H1 (cell line): ENCODE results near the gene HPN. TPM values are rescaled to one million over a fixed set of nuclear protein-coding genes. Genes with fewer than 3 reads are reported as not detected.

Source experiments
- CTCF ChIA-PET: fragments of 300-600 bp; sonication (Branson Sonifier 250); formaldehyde crosslinking; loops from one replicate; lab custom pipeline; 2021; ENCODE audit not compliant: partially characterized antibody; lab: Charles Lee
- POLR2A ChIA-PET: fragments of 300-600 bp; sonication (Branson Sonifier 250); formaldehyde crosslinking; loops from one replicate; lab custom pipeline; 2021; ENCODE audit warnings: inconsistent platforms; ENCODE audit not compliant: partially characterized antibody; lab: Charles Lee
- DNase-seq, 2 experiments: peaks; one replicate each; pipeline versions ENCODE4 v3.0.0 to v3.0.0-alpha.2; 2010 to 2022; ENCODE audit warnings: low spot score in 2 of 2, low read depth in 1 of 2, mixed read lengths in 1 of 2
- FAIRE-seq: peaks from 2 replicates; lab custom pipeline; 2011; peaks lifted over from hg19 to GRCh38; lab: Jason Lieb, UNC
- H2AFZ ChIP-seq: 2 replicates; pipeline ENCODE4 v1.8.1; 2012; ENCODE audit warnings: low read length, inconsistent platforms
- H2AK5ac ChIP-seq: 2 replicates; pipeline ENCODE4 v1.6.1; 2013; ENCODE audit warnings: low read depth, low read length
- H2BK120ac ChIP-seq: replicated peaks from 2 replicates; pipeline ENCODE3; 2013; ENCODE audit warnings: low read depth, low read length, inconsistent platforms
- H2BK12ac ChIP-seq: 2 replicates; pipeline ENCODE4 v1.6.1; 2013; ENCODE audit warnings: low read depth, low read length
- H2BK15ac ChIP-seq: 2 replicates; pipeline ENCODE4 v1.6.1; 2013; ENCODE audit warnings: low read length
- H2BK20ac ChIP-seq: 2 replicates; pipeline ENCODE4 v1.6.1; 2013; ENCODE audit warnings: low read length
- H2BK5ac ChIP-seq: 2 replicates; pipeline ENCODE4 v1.6.1; 2013; ENCODE audit warnings: low read depth, low read length
- H3K14ac ChIP-seq: 2 replicates; pipeline ENCODE4 v1.6.1; 2013; ENCODE audit warnings: inconsistent platforms; ENCODE audit not compliant: insufficient read length
- H3K18ac ChIP-seq: 2 replicates; pipeline ENCODE4 v1.6.1; 2013; ENCODE audit warnings: low read length; ENCODE audit errors: extremely low read depth
- H3K23ac ChIP-seq: 2 replicates; pipeline ENCODE4 v1.6.1; 2013; ENCODE audit warnings: inconsistent platforms; ENCODE audit not compliant: insufficient read length
- H3K23me2 ChIP-seq: 2 replicates; pipeline ENCODE4 v1.6.1; 2013; ENCODE audit warnings: low read depth, low read length
- H3K27ac ChIP-seq: 2 replicates; pipeline ENCODE4 v1.6.1; 2011; ENCODE audit warnings: low read depth, low read length, inconsistent platforms
- H3K27me3 ChIP-seq, 4 experiments: replicated peaks in 1 of 4; 1 replicate in 1 of 4; 2 replicates in 3 of 4; pipeline versions ENCODE4 v1.6.1 to v1.8.1; 2011 to 2013; ENCODE audit warnings: low read length in 3 of 4, mild to moderate bottlenecking in 3 of 4, inconsistent platforms in 2 of 4, mixed read lengths in 2 of 4, moderate library complexity in 1 of 4; ENCODE audit not compliant: control insufficient read depth in 3 of 4, insufficient read depth in 3 of 4; ENCODE audit errors: extremely low read depth in 1 of 4
- H3K36me3 ChIP-seq, 4 experiments: 2 replicates each; pipeline versions ENCODE4 v1.6.1 to v1.8.1; 2011 to 2013; ENCODE audit warnings: mild to moderate bottlenecking in 4 of 4, low read length in 3 of 4, moderate library complexity in 2 of 4, control low read depth in 1 of 4, inconsistent platforms in 1 of 4; ENCODE audit not compliant: insufficient read depth in 4 of 4, control insufficient read depth in 2 of 4
- H3K4ac ChIP-seq: replicated peaks from 2 replicates; pipeline ENCODE3; 2013; ENCODE audit warnings: low read length, low read depth, mixed read lengths, inconsistent platforms; ENCODE audit not compliant: insufficient read length
- H3K4me1 ChIP-seq, 4 experiments: replicated peaks in 1 of 4; 1 replicate in 1 of 4; 2 replicates in 3 of 4; pipeline versions ENCODE4 v1.6.1 to v1.8.1; 2011 to 2013; ENCODE audit warnings: low read length in 3 of 4, inconsistent platforms in 2 of 4, mixed read lengths in 1 of 4; ENCODE audit not compliant: insufficient read depth in 4 of 4, control insufficient read depth in 3 of 4
- H3K4me2 ChIP-seq, 2 experiments: 2 replicates each; pipeline versions ENCODE4 v1.6.1 to v1.8.1; 2011 to 2013; ENCODE audit warnings: low read depth in 2 of 2, low read length in 2 of 2, control low read depth in 1 of 2, inconsistent platforms in 1 of 2, mild to moderate bottlenecking in 1 of 2; ENCODE audit not compliant: insufficient read depth in 1 of 2
- H3K4me3 ChIP-seq, 4 experiments: fragments of 200-600, 300-600 bp in 1 of 4; sonication (generic), shearing (Covaris generic), sonication (Bioruptor Twin) in 1 of 4; 2 replicates each; pipeline versions ENCODE4 v1.5.1 to v1.8.1; 2011 to 2016; ENCODE audit warnings: low read length in 4 of 4, low read depth in 3 of 4, control low read depth in 2 of 4, inconsistent platforms in 2 of 4, mild to moderate bottlenecking in 2 of 4, mixed read lengths in 1 of 4, moderate library complexity in 1 of 4; ENCODE audit not compliant: insufficient read depth in 2 of 4; ENCODE audit errors: extremely low read depth in 1 of 4
- H3K56ac ChIP-seq: replicated peaks from 2 replicates; pipeline ENCODE3; 2013; ENCODE audit warnings: low read depth, mild to moderate bottlenecking, mixed read lengths, low read length, inconsistent platforms; ENCODE audit not compliant: insufficient read length
- H3K79me1 ChIP-seq: 2 replicates; pipeline ENCODE4 v1.6.1; 2013; ENCODE audit warnings: low read depth, low read length, control low read depth
- H3K79me2 ChIP-seq, 2 experiments: 2 replicates each; pipeline versions ENCODE4 v1.6.1 to v1.8.1; 2012 to 2013; ENCODE audit warnings: low read length in 2 of 2, mild to moderate bottlenecking in 2 of 2, inconsistent platforms in 1 of 2; ENCODE audit not compliant: insufficient read depth in 2 of 2, control insufficient read depth in 1 of 2
- H3K9ac ChIP-seq, 4 experiments: replicated peaks in 1 of 4; 1 replicate in 1 of 4; 2 replicates in 3 of 4; pipeline versions ENCODE4 v1.6.1 to v1.8.1; 2011 to 2013; ENCODE audit warnings: low read depth in 3 of 4, low read length in 3 of 4, control low read depth in 2 of 4, mild to moderate bottlenecking in 2 of 4, moderate library complexity in 2 of 4, inconsistent platforms in 1 of 4; ENCODE audit errors: extremely low read depth in 1 of 4
- H3K9me3 ChIP-seq, 2 experiments: 2 replicates each; pipeline versions ENCODE4 v1.6.1 to v1.8.1; 2012 to 2013; ENCODE audit warnings: mild to moderate bottlenecking in 2 of 2, moderate library complexity in 2 of 2, control low read depth in 1 of 2, inconsistent platforms in 1 of 2, low read depth in 1 of 2, low read length in 1 of 2, mixed read lengths in 1 of 2; ENCODE audit not compliant: insufficient read depth in 2 of 2
- H4K20me1 ChIP-seq, 2 experiments: replicated peaks in 1 of 2; 2 replicates each; pipeline versions ENCODE3 to v1.8.1; 2011 to 2013; ENCODE audit warnings: inconsistent platforms in 2 of 2, low read length in 2 of 2, mild to moderate bottlenecking in 1 of 2; ENCODE audit not compliant: insufficient read depth in 2 of 2, control insufficient read depth in 1 of 2
- H4K5ac ChIP-seq: 2 replicates; pipeline ENCODE4 v1.6.1; 2013; ENCODE audit warnings: low read length, low read depth, mixed read lengths, inconsistent platforms; ENCODE audit not compliant: insufficient read length
- H4K8ac ChIP-seq: 2 replicates; pipeline ENCODE4 v1.8.0; 2013; ENCODE audit warnings: mild to moderate bottlenecking, moderate library complexity, low read length, inconsistent platforms; ENCODE audit not compliant: insufficient read depth; ENCODE audit errors: extremely low read depth
- H4K91ac ChIP-seq: replicated peaks from 2 replicates; pipeline ENCODE3; 2013; ENCODE audit warnings: low read length, mixed read lengths, inconsistent platforms; ENCODE audit not compliant: insufficient read length
- BCL11A ChIP-seq, 2 experiments: IDR thresholded peaks; one replicate each; pipeline ENCODE4 v1.6.1; 2011; ENCODE audit warnings: low read depth in 2 of 2, low read length in 2 of 2, mild to moderate bottlenecking in 2 of 2
- CEBPB ChIP-seq: IDR thresholded peaks from 2 replicates; pipeline ENCODE4 v1.6.1; 2012; ENCODE audit warnings: low read depth, low read length
- HDAC2 ChIP-seq, 2 experiments: fragments of 300-600 bp in 1 of 2; sonication (generic) in 1 of 2; IDR thresholded peaks; 2 replicates each; pipeline ENCODE4 v1.6.1; 2011 to 2012; ENCODE audit warnings: low read depth in 2 of 2, low read length in 2 of 2, mild to moderate bottlenecking in 2 of 2, moderate library complexity in 2 of 2, borderline replicate concordance in 1 of 2, inconsistent platforms in 1 of 2
- NRF1 ChIP-seq: IDR thresholded peaks from 2 replicates; pipeline ENCODE4 v1.6.1; 2011; ENCODE audit warnings: mild to moderate bottlenecking, low read depth, low read length, improper control_type of control experiment
- RBBP5 ChIP-seq: IDR thresholded peaks from 2 replicates; pipeline ENCODE4 v1.7.1; 2012; ENCODE audit warnings: low read depth, mild to moderate bottlenecking, inconsistent platforms, low read length, moderate library complexity, borderline replicate concordance
- RFX5 ChIP-seq: IDR thresholded peaks from 2 replicates; pipeline ENCODE4 v1.6.1; 2011; ENCODE audit warnings: low read depth, low read length, improper control_type of control experiment, borderline replicate concordance
- RXRA ChIP-seq: IDR thresholded peaks from 2 replicates; pipeline ENCODE4 v1.6.1; 2011; ENCODE audit warnings: low read depth, mild to moderate bottlenecking, low read length, moderate library complexity; ENCODE audit not compliant: insufficient read depth
- WGBS, 2 experiments: shearing (Covaris generic) in 1 of 2; methylation state at CpG; one replicate each; pipeline versions ENCODE4 v1.1.6 to v1.1.7; 2013 to 2015; ENCODE audit warnings: low lambda C conversion rate in 2 of 2, mixed read lengths in 2 of 2, inconsistent platforms in 1 of 2, low coverage in 1 of 2, missing lambda C conversion rate in 1 of 2; ENCODE audit not compliant: insufficient replicate concordance in 2 of 2, insufficient coverage in 1 of 2, insufficient read length in 1 of 2; ENCODE audit errors: extremely low coverage in 1 of 2, missing lambda C conversion rate in 1 of 2; 5-methylcytosine and 5-hydroxymethylcytosine counted together
- polyA plus RNA-seq, 7 experiments: library from polyadenylated mRNA; depleted of rRNA in 3 of 7; stranded (reverse) in 5 of 7; unstranded in 2 of 7; fragments of >200 nt in 5 of 7; fragments of 200-250 nt in 2 of 7; gene quantifications; 1 replicate in 5 of 7; 2 replicates in 1 of 7; 4 replicates in 1 of 7; pipeline versions ENCODE4 v1.2.1 to v1.2.3, GENCODE V29; 2011 to 2013; ENCODE audit warnings: missing spikeins in 2 of 7, mixed read lengths in 2 of 7
- total RNA-seq: library from RNA; stranded (reverse); fragmentation: NEBNext Ultra II Directional; extraction: Animal tissue kit (Norgen Biotek cat#: 25700); gene quantifications from 2 replicates; pipeline ENCODE4 v1.2.1, GENCODE V29; 2021

Gene HPN
- total and polyA plus RNA-seq, 2 of the 8 experiments (the other 6 are each of a cell fraction or from before 2014, with no cell fraction given): 14.7 to 33.7 TPM

DNA sequence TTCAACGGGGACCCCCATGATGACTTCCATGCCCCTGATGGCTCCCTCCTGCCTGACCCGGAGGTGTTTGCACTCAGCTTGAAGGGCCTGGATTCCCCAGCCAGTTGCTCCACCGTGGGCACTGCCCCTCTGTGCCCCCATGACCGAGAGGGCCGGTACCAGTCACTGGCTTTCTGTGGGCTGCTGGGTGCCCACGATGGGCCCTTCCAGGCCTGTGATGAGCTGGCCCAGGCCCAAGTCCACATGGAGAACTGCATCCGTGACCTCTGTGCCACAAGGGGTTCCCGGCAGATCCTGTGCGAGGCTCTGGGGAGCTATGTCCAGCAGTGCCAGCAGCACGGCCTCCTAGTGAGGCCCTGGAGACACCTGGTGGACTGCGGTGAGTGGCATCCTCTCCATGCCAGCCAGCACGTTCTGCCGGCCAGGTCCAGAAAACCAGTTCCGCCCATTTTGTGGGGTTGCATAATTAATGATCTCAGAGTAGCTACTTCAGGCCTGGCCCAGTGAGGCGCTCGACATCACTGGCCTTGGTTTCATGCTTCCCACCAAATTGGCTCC is 39.2 kb downstream of the HPN start:
- Histone ChIP-seq H3K56ac (no peak overlapping the region), H2BK15ac (peak overlapping the region; percentile 72; the same call in 1 of the 2 replicates), H3K23me2 (no peaks in the 10 kb centered on the region; the same call in 1 of the 2 replicates), H3K4me2 (no peak overlapping the region), H3K18ac (no peak overlapping the region), H3K9me3 (no peaks in the 10 kb centered on the region; a peak in 1 of 4 replicates), H2AK5ac (no peak overlapping the region), H4K8ac (no peak overlapping the region)
- ChIA-PET POLR2A (interaction anchor here (0.6 to 1.5 kb wide), 4 partner anchors 12 to 1753 kb away, joined by 3 to 4 read pairs (median 3); no protein-coding TSS in a partner anchor), CTCF (interaction anchor here (0.8 to 4.4 kb wide), 11 partner anchors 8 to 107 kb away, joined by 3 to 34 read pairs (median 4); partner anchors contain the start of genes FXYD3, FXYD5 and LGI4)
- TF ChIP-seq NRF1 (no peak), HDAC2 (IDR thresholded peaks at IDR 0.05; ENCODE audit: borderline replicate concordance in 1 of 2, low read depth in 2 of 2, low read length in 2 of 2) (no peak), RXRA (no peak), RFX5 (no peak), BCL11A (IDR thresholded peaks at IDR 0.05; ENCODE audit: low read depth in 2 of 2, low read length in 2 of 2) (no peak), RBBP5 (no peak), CEBPB (no peak)
- TF ChIP-seq, all 59 proteins: peak for 0
- Histone ChIP-seq H3K4me1 (peaks cover 0 to 3% (median 1%) of the 10 kb centered on the region in 4 experiments; a peak in 2 of 7 replicates), H3K36me3 (no peaks in the 10 kb centered on the region), H3K9ac (no peak overlapping the region), H3K4ac (no peak overlapping the region), H2BK20ac (no peak overlapping the region), H2AFZ (no peak overlapping the region), H3K27me3 (peaks cover 0 to 2% (median 0%) of the 10 kb centered on the region in 4 experiments; a peak in 3 of 7 replicates), H4K5ac (no peak overlapping the region), H4K20me1 (no peaks in the 10 kb centered on the region), H2BK5ac (no peak overlapping the region), H3K23ac (no peak overlapping the region), H2BK120ac (no peak overlapping the region), H3K14ac (no peak overlapping the region), H3K79me2 (no peaks in the 10 kb centered on the region), H3K79me1 (no peaks in the 10 kb centered on the region), H4K91ac (no peak overlapping the region), H3K4me3 (no peak overlapping the region), H3K27ac (no peak overlapping the region), H2BK12ac (no peak overlapping the region)
- 92% methylated on average over 16 of the region's 16 CpGs; no CpG with 5 or more reads in 1 of the 2 experiments for WGBS, 2 experiments
- no peak for DNase-seq
- FAIRE-seq: no peak
